HepG2 (cell line): Measurements from ENCODE around the gene RBM6. TPM values are rescaled to one million over a fixed set of nuclear protein-coding genes. Genes with fewer than 3 reads are reported as not detected.

Source experiments
- CEBPG ChIP-seq: IDR thresholded peaks from 2 replicates; pipeline ENCODE4 v1.6.1; 2016
- CREBL2 ChIP-seq: sonication (generic); formaldehyde crosslinking; IDR thresholded peaks from 2 replicates; pipeline ENCODE4 v1.8.1; 2023; ENCODE audit warnings: missing genetic modification reagents, mild to moderate bottlenecking, borderline replicate concordance
- GFI1 ChIP-seq: sonication (generic); formaldehyde crosslinking; IDR thresholded peaks from 2 replicates; pipeline ENCODE4 v1.5.0; 2020; ENCODE audit warnings: missing genetic modification reagents, mild to moderate bottlenecking, borderline replicate concordance
- HNRNPK ChIP-seq: fragments of 200-400 bp; formaldehyde crosslinking; IDR thresholded peaks from 2 replicates; pipeline ENCODE4 v1.6.1; 2018; ENCODE audit warnings: low read length, low read depth, moderate library complexity, mild to moderate bottlenecking; ENCODE audit not compliant: poor library complexity, severe bottlenecking
- IKZF5 ChIP-seq: IDR thresholded peaks from 2 replicates; pipeline ENCODE4 v1.6.1; 2018; ENCODE audit warnings: missing genetic modification reagents, mild to moderate bottlenecking, missing compliant biosample characterization
- MATR3 ChIP-seq: sonication (generic); formaldehyde crosslinking; IDR thresholded peaks from 2 replicates; pipeline ENCODE4 v1.4.0; 2020; ENCODE audit warnings: missing genetic modification reagents
- MTA1 ChIP-seq: sonication (generic); formaldehyde crosslinking; IDR thresholded peaks from 2 replicates; pipeline ENCODE4 v1.4.0; 2020; ENCODE audit warnings: missing genetic modification reagents, mild to moderate bottlenecking, borderline replicate concordance
- SRY ChIP-seq: sonication (generic); formaldehyde crosslinking; IDR thresholded peaks from 2 replicates; pipeline ENCODE4 v1.8.0; 2022; ENCODE audit warnings: mild to moderate bottlenecking, missing genetic modification reagents
- TAF15 ChIP-seq: fragments of 200-400 bp; formaldehyde crosslinking; IDR thresholded peaks from one replicate; pipeline ENCODE4 v1.6.1; 2018; ENCODE audit warnings: mild to moderate bottlenecking, low read depth, low read length; ENCODE audit not compliant: poor library complexity, severe bottlenecking
- TEAD3 ChIP-seq: optimal IDR thresholded peaks from 2 replicates; pipeline ENCODE3; 2016; ENCODE audit warnings: borderline replicate concordance
- TRIM24 ChIP-seq: sonication (generic); formaldehyde crosslinking; IDR thresholded peaks from 2 replicates; pipeline ENCODE4 v1.8.0; 2022; ENCODE audit warnings: mild to moderate bottlenecking, missing genetic modification reagents
- ZBTB2 ChIP-seq: sonication (generic); formaldehyde crosslinking; IDR thresholded peaks from 2 replicates; pipeline ENCODE4 v1.8.0; 2022; ENCODE audit warnings: low read depth, missing genetic modification reagents
- ZBTB44 ChIP-seq: sonication (generic); formaldehyde crosslinking; IDR thresholded peaks from 2 replicates; pipeline ENCODE4 v1.4.0; 2020; ENCODE audit warnings: missing genetic modification reagents
- ZNF17 ChIP-seq: sonication (generic); formaldehyde crosslinking; IDR thresholded peaks from 2 replicates; pipeline ENCODE4 v1.5.0; 2020; ENCODE audit warnings: mild to moderate bottlenecking, missing genetic modification reagents
- ZNF382 ChIP-seq: sonication (generic); formaldehyde crosslinking; IDR thresholded peaks from 2 replicates; pipeline ENCODE4 v1.5.0; 2020; ENCODE audit warnings: missing genetic modification reagents, mild to moderate bottlenecking, borderline replicate concordance
- ZNF768 ChIP-seq: sonication (generic); formaldehyde crosslinking; IDR thresholded peaks from 2 replicates; pipeline ENCODE4 v1.4.0; 2020; ENCODE audit warnings: missing genetic modification reagents
- polyA plus RNA-seq, 8 experiments: library from polyadenylated mRNA; depleted of rRNA in 3 of 8; stranded (reverse) in 7 of 8; unstranded in 1 of 8; fragments of >200 nt; fragmentation: Illumina TruSeq in 4 of 8; extraction: Trizol in 4 of 8; gene quantifications; 2 replicates each; pipeline versions ENCODE4 v1.2.1 to v1.2.3, GENCODE V29; 2011 to 2016; ENCODE audit warnings: low read depth in 4 of 8, missing spikeins in 1 of 8, mixed read lengths in 1 of 8; ENCODE audit not compliant: insufficient read depth in 1 of 8
- total RNA-seq, 5 experiments: library from RNA; depleted of rRNA; stranded (reverse); fragments of >200 nt; fragmentation: Illumina TruSeq; extraction: Trizol; gene quantifications; 2 replicates each; pipeline ENCODE4 v1.2.3, GENCODE V29; 2016; ENCODE audit warnings: low read depth in 1 of 5
- TF ChIP-seq, protein P1 (sequence below), 2 experiments: sonication (generic) in 1 of 2; formaldehyde crosslinking in 1 of 2; IDR thresholded peaks; 2 replicates each; pipeline versions ENCODE4 v1.5.1 to v1.6.1; 2011 to 2020; ENCODE audit warnings: borderline replicate concordance in 1 of 2, low read depth in 1 of 2, low read length in 1 of 2, mild to moderate bottlenecking in 1 of 2, missing genetic modification reagents in 1 of 2, moderate library complexity in 1 of 2
- TF ChIP-seq, protein P2 (sequence below): IDR thresholded peaks from 2 replicates; pipeline ENCODE4 v1.6.1; 2016; ENCODE audit warnings: mild to moderate bottlenecking
- TF ChIP-seq, protein P3 (sequence below): sonication (generic); formaldehyde crosslinking; conservative IDR thresholded peaks from 2 replicates; pipeline ENCODE4 v1.4.0; 2020; ENCODE audit warnings: missing genetic modification reagents

RBM6 gene
- total and polyA plus RNA-seq, 2 of the 13 experiments (the other 11 are each of a cell fraction or from before 2014, with no cell fraction given) = 72.7 to 86.1 TPM

DNA sequence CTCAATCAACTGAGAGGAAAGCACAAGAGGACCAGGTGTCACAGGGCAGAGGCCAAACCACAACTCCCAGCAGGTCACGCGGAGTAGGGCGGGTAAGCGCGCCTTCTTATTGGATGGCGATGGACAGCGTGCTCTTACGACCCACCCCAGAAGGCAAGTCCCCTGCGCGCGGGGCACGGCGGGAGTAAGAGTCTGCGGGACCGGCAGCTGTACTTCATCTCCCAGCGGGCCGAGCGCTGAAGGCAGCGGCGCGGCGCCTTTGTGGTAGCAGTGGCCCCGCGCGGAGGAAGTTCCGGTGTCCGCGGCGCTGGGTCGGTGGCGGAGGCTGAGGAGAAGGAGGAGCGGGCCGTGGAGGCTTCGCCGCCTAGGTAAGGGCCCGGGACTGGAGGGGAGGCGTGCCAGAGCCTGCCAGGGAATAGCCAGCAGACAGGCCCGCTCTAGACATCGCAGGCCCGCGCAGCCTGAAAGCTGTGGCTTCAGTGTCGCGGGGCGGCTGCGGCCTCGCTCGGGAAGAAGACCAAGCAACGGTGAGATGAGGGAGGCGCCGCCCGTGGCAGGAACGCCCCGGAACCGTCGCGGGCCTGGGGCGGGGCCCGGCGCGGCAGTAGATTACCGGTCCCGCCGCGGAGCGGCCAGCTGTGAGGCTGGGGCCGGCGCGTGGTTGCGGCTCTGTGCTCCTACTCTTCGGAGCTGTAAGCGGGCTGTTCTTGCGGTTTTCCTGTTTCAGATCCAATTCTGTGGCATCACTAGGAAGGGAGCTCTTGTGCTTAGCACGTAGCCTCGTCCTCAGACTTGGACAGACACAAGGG lies at the start of gene RBM6 (continued):
- TF ChIP-seq, protein P1, sequence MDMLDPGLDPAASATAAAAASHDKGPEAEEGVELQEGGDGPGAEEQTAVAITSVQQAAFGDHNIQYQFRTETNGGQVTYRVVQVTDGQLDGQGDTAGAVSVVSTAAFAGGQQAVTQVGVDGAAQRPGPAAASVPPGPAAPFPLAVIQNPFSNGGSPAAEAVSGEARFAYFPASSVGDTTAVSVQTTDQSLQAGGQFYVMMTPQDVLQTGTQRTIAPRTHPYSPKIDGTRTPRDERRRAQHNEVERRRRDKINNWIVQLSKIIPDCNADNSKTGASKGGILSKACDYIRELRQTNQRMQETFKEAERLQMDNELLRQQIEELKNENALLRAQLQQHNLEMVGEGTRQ (IDR thresholded peaks at IDR 0.05; ENCODE audit: low read depth, low read length) = peak; percentile 86
- TF ChIP-seq, protein P1 (CRISPR knock-in tag; IDR thresholded peaks at IDR 0.05; ENCODE audit: borderline replicate concordance) = peak; percentile 91
- peak; percentile 44 for TF ChIP-seq HNRNPK
- TF ChIP-seq TAF15 = peak; percentile 58
- TF ChIP-seq ZBTB44 (CRISPR knock-in tag) = no peak
- no peak for TF ChIP-seq CEBPG (CRISPR knock-in tag)
- TF ChIP-seq GFI1 (CRISPR knock-in tag) = peak; percentile 53; the same call in 1 of the 2 replicates
- no peak for TF ChIP-seq CREBL2 (CRISPR knock-in tag)
- TF ChIP-seq, protein P2, sequence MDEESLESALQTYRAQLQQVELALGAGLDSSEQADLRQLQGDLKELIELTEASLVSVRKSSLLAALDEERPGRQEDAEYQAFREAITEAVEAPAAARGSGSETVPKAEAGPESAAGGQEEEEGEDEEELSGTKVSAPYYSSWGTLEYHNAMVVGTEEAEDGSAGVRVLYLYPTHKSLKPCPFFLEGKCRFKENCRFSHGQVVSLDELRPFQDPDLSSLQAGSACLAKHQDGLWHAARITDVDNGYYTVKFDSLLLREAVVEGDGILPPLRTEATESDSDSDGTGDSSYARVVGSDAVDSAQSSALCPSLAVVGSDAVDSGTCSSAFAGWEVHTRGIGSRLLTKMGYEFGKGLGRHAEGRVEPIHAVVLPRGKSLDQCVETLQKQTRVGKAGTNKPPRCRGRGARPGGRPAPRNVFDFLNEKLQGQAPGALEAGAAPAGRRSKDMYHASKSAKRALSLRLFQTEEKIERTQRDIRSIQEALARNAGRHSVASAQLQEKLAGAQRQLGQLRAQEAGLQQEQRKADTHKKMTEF = peak; percentile 99
- no peak for TF ChIP-seq TRIM24 (CRISPR knock-in tag)
- TF ChIP-seq ZNF768 = peak; percentile 84
- peak; percentile 86 for TF ChIP-seq IKZF5 (CRISPR knock-in tag)
- no peak for TF ChIP-seq ZNF382
- TF ChIP-seq SRY (CRISPR knock-in tag) = no peak
- peak; percentile 40 for TF ChIP-seq TEAD3
- TF ChIP-seq MATR3 (CRISPR knock-in tag) = no peak
- TF ChIP-seq ZBTB2 (CRISPR knock-in tag) = peak; percentile 97
- TF ChIP-seq, protein P3, sequence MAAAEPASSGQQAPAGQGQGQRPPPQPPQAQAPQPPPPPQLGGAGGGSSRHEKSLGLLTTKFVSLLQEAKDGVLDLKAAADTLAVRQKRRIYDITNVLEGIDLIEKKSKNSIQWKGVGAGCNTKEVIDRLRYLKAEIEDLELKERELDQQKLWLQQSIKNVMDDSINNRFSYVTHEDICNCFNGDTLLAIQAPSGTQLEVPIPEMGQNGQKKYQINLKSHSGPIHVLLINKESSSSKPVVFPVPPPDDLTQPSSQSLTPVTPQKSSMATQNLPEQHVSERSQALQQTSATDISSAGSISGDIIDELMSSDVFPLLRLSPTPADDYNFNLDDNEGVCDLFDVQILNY (CRISPR knock-in tag) = no peak
- TF ChIP-seq ZNF17 (CRISPR knock-in tag) = no peak
- TF ChIP-seq MTA1 (CRISPR knock-in tag) = peak; percentile 66; the same call in 1 of the 2 replicates
